H1 (cell line): ENCODE measurements around the gene PEX14. TPM values are rescaled to one million over a fixed set of nuclear protein-coding genes. Genes with fewer than 3 reads are reported as not detected.

ENCODE experiments used
- CTCF ChIA-PET: fragments of 300-600 bp; sonication (Branson Sonifier 250); formaldehyde crosslinking; loops from one replicate; lab custom pipeline; 2021; ENCODE audit not compliant: partially characterized antibody; lab: Charles Lee
- POLR2A ChIA-PET: fragments of 300-600 bp; sonication (Branson Sonifier 250); formaldehyde crosslinking; loops from one replicate; lab custom pipeline; 2021; ENCODE audit warnings: inconsistent platforms; ENCODE audit not compliant: partially characterized antibody; lab: Charles Lee
- DNase-seq, 2 experiments: peaks; one replicate each; pipeline versions ENCODE4 v3.0.0 to v3.0.0-alpha.2; 2010 to 2022; ENCODE audit warnings: low spot score in 2 of 2, low read depth in 1 of 2, mixed read lengths in 1 of 2
- FAIRE-seq: peaks from 2 replicates; lab custom pipeline; 2011; peaks lifted over from hg19 to GRCh38; lab: Jason Lieb, UNC
- H2AFZ ChIP-seq: 2 replicates; pipeline ENCODE4 v1.8.1; 2012; ENCODE audit warnings: low read length, inconsistent platforms
- H2AK5ac ChIP-seq: 2 replicates; pipeline ENCODE4 v1.6.1; 2013; ENCODE audit warnings: low read depth, low read length
- H2BK120ac ChIP-seq: replicated peaks from 2 replicates; pipeline ENCODE3; 2013; ENCODE audit warnings: low read depth, low read length, inconsistent platforms
- H2BK12ac ChIP-seq: 2 replicates; pipeline ENCODE4 v1.6.1; 2013; ENCODE audit warnings: low read depth, low read length
- H2BK15ac ChIP-seq: 2 replicates; pipeline ENCODE4 v1.6.1; 2013; ENCODE audit warnings: low read length
- H2BK20ac ChIP-seq: 2 replicates; pipeline ENCODE4 v1.6.1; 2013; ENCODE audit warnings: low read length
- H2BK5ac ChIP-seq: 2 replicates; pipeline ENCODE4 v1.6.1; 2013; ENCODE audit warnings: low read depth, low read length
- H3K14ac ChIP-seq: 2 replicates; pipeline ENCODE4 v1.6.1; 2013; ENCODE audit warnings: inconsistent platforms; ENCODE audit not compliant: insufficient read length
- H3K18ac ChIP-seq: 2 replicates; pipeline ENCODE4 v1.6.1; 2013; ENCODE audit warnings: low read length; ENCODE audit errors: extremely low read depth
- H3K23ac ChIP-seq: 2 replicates; pipeline ENCODE4 v1.6.1; 2013; ENCODE audit warnings: inconsistent platforms; ENCODE audit not compliant: insufficient read length
- H3K23me2 ChIP-seq: 2 replicates; pipeline ENCODE4 v1.6.1; 2013; ENCODE audit warnings: low read depth, low read length
- H3K27ac ChIP-seq: 2 replicates; pipeline ENCODE4 v1.6.1; 2011; ENCODE audit warnings: low read depth, low read length, inconsistent platforms
- H3K27me3 ChIP-seq, 4 experiments: replicated peaks in 1 of 4; 1 replicate in 1 of 4; 2 replicates in 3 of 4; pipeline versions ENCODE4 v1.6.1 to v1.8.1; 2011 to 2013; ENCODE audit warnings: low read length in 3 of 4, mild to moderate bottlenecking in 3 of 4, inconsistent platforms in 2 of 4, mixed read lengths in 2 of 4, moderate library complexity in 1 of 4; ENCODE audit not compliant: control insufficient read depth in 3 of 4, insufficient read depth in 3 of 4; ENCODE audit errors: extremely low read depth in 1 of 4
- H3K36me3 ChIP-seq, 4 experiments: 2 replicates each; pipeline versions ENCODE4 v1.6.1 to v1.8.1; 2011 to 2013; ENCODE audit warnings: mild to moderate bottlenecking in 4 of 4, low read length in 3 of 4, moderate library complexity in 2 of 4, control low read depth in 1 of 4, inconsistent platforms in 1 of 4; ENCODE audit not compliant: insufficient read depth in 4 of 4, control insufficient read depth in 2 of 4
- H3K4ac ChIP-seq: replicated peaks from 2 replicates; pipeline ENCODE3; 2013; ENCODE audit warnings: low read length, low read depth, mixed read lengths, inconsistent platforms; ENCODE audit not compliant: insufficient read length
- H3K4me1 ChIP-seq, 4 experiments: replicated peaks in 1 of 4; 1 replicate in 1 of 4; 2 replicates in 3 of 4; pipeline versions ENCODE4 v1.6.1 to v1.8.1; 2011 to 2013; ENCODE audit warnings: low read length in 3 of 4, inconsistent platforms in 2 of 4, mixed read lengths in 1 of 4; ENCODE audit not compliant: insufficient read depth in 4 of 4, control insufficient read depth in 3 of 4
- H3K4me2 ChIP-seq, 2 experiments: 2 replicates each; pipeline versions ENCODE4 v1.6.1 to v1.8.1; 2011 to 2013; ENCODE audit warnings: low read depth in 2 of 2, low read length in 2 of 2, control low read depth in 1 of 2, inconsistent platforms in 1 of 2, mild to moderate bottlenecking in 1 of 2; ENCODE audit not compliant: insufficient read depth in 1 of 2
- H3K4me3 ChIP-seq, 4 experiments: fragments of 200-600, 300-600 bp in 1 of 4; sonication (generic), shearing (Covaris generic), sonication (Bioruptor Twin) in 1 of 4; 2 replicates each; pipeline versions ENCODE4 v1.5.1 to v1.8.1; 2011 to 2016; ENCODE audit warnings: low read length in 4 of 4, low read depth in 3 of 4, control low read depth in 2 of 4, inconsistent platforms in 2 of 4, mild to moderate bottlenecking in 2 of 4, mixed read lengths in 1 of 4, moderate library complexity in 1 of 4; ENCODE audit not compliant: insufficient read depth in 2 of 4; ENCODE audit errors: extremely low read depth in 1 of 4
- H3K56ac ChIP-seq: replicated peaks from 2 replicates; pipeline ENCODE3; 2013; ENCODE audit warnings: low read depth, mild to moderate bottlenecking, mixed read lengths, low read length, inconsistent platforms; ENCODE audit not compliant: insufficient read length
- H3K79me1 ChIP-seq: 2 replicates; pipeline ENCODE4 v1.6.1; 2013; ENCODE audit warnings: low read depth, low read length, control low read depth
- H3K79me2 ChIP-seq, 2 experiments: 2 replicates each; pipeline versions ENCODE4 v1.6.1 to v1.8.1; 2012 to 2013; ENCODE audit warnings: low read length in 2 of 2, mild to moderate bottlenecking in 2 of 2, inconsistent platforms in 1 of 2; ENCODE audit not compliant: insufficient read depth in 2 of 2, control insufficient read depth in 1 of 2
- H3K9ac ChIP-seq, 4 experiments: replicated peaks in 1 of 4; 1 replicate in 1 of 4; 2 replicates in 3 of 4; pipeline versions ENCODE4 v1.6.1 to v1.8.1; 2011 to 2013; ENCODE audit warnings: low read depth in 3 of 4, low read length in 3 of 4, control low read depth in 2 of 4, mild to moderate bottlenecking in 2 of 4, moderate library complexity in 2 of 4, inconsistent platforms in 1 of 4; ENCODE audit errors: extremely low read depth in 1 of 4
- H3K9me3 ChIP-seq, 2 experiments: 2 replicates each; pipeline versions ENCODE4 v1.6.1 to v1.8.1; 2012 to 2013; ENCODE audit warnings: mild to moderate bottlenecking in 2 of 2, moderate library complexity in 2 of 2, control low read depth in 1 of 2, inconsistent platforms in 1 of 2, low read depth in 1 of 2, low read length in 1 of 2, mixed read lengths in 1 of 2; ENCODE audit not compliant: insufficient read depth in 2 of 2
- H4K20me1 ChIP-seq, 2 experiments: replicated peaks in 1 of 2; 2 replicates each; pipeline versions ENCODE3 to v1.8.1; 2011 to 2013; ENCODE audit warnings: inconsistent platforms in 2 of 2, low read length in 2 of 2, mild to moderate bottlenecking in 1 of 2; ENCODE audit not compliant: insufficient read depth in 2 of 2, control insufficient read depth in 1 of 2
- H4K5ac ChIP-seq: 2 replicates; pipeline ENCODE4 v1.6.1; 2013; ENCODE audit warnings: low read length, low read depth, mixed read lengths, inconsistent platforms; ENCODE audit not compliant: insufficient read length
- H4K8ac ChIP-seq: 2 replicates; pipeline ENCODE4 v1.8.0; 2013; ENCODE audit warnings: mild to moderate bottlenecking, moderate library complexity, low read length, inconsistent platforms; ENCODE audit not compliant: insufficient read depth; ENCODE audit errors: extremely low read depth
- H4K91ac ChIP-seq: replicated peaks from 2 replicates; pipeline ENCODE3; 2013; ENCODE audit warnings: low read length, mixed read lengths, inconsistent platforms; ENCODE audit not compliant: insufficient read length
- BACH1 ChIP-seq: IDR thresholded peaks from 2 replicates; pipeline ENCODE4 v1.6.1; 2012; ENCODE audit warnings: low read length, improper control_type of control experiment
- BRCA1 ChIP-seq: IDR thresholded peaks from 2 replicates; pipeline ENCODE4 v1.6.1; 2012; ENCODE audit warnings: low read depth, low read length, improper control_type of control experiment
- CTCF ChIP-seq, 3 experiments: IDR thresholded peaks; 1 replicate in 2 of 3; 2 replicates in 1 of 3; pipeline versions ENCODE4 v1.5.1 to v1.6.1; 2011; ENCODE audit warnings: low read length in 3 of 3, mild to moderate bottlenecking in 3 of 3, inconsistent platforms in 2 of 3, low read depth in 1 of 3, moderate library complexity in 1 of 3; ENCODE audit not compliant: insufficient read depth in 1 of 3; ENCODE audit errors: control extremely low read depth in 1 of 3
- EP300 ChIP-seq, 2 experiments: IDR thresholded peaks; 1 replicate in 1 of 2; 2 replicates in 1 of 2; pipeline ENCODE4 v1.6.1; 2011 to 2012; ENCODE audit warnings: low read depth in 2 of 2, low read length in 2 of 2, mild to moderate bottlenecking in 2 of 2, borderline replicate concordance in 1 of 2, inconsistent platforms in 1 of 2, moderate library complexity in 1 of 2
- HDAC6 ChIP-seq: IDR thresholded peaks from one replicate; pipeline ENCODE4 v1.7.1; 2012; ENCODE audit warnings: low read depth, mild to moderate bottlenecking, inconsistent platforms, low read length, moderate library complexity
- JUND ChIP-seq: IDR thresholded peaks from 2 replicates; pipeline ENCODE4 v1.6.1; 2011; ENCODE audit warnings: mild to moderate bottlenecking, improper control_type of control experiment, low read length
- PHF8 ChIP-seq: fragments of 200-600 bp; sonication (generic); conservative IDR thresholded peaks from 2 replicates; pipeline ENCODE4 v1.7.1; 2012; ENCODE audit warnings: low read depth, mild to moderate bottlenecking, inconsistent platforms, low read length, moderate library complexity
- RBBP5 ChIP-seq: IDR thresholded peaks from 2 replicates; pipeline ENCODE4 v1.7.1; 2012; ENCODE audit warnings: low read depth, mild to moderate bottlenecking, inconsistent platforms, low read length, moderate library complexity, borderline replicate concordance
- RNF2 ChIP-seq: fragments of 200-900, 300-1000 bp; sonication (generic); IDR thresholded peaks from 2 replicates; pipeline ENCODE4 v1.7.1; 2016; ENCODE audit warnings: borderline replicate concordance, low read depth, mild to moderate bottlenecking, antibody characterized with exemption, low read length; ENCODE audit not compliant: poor library complexity, severe bottlenecking; ENCODE audit errors: missing control alignments
- SIN3A ChIP-seq, 2 experiments: IDR thresholded peaks in 1 of 2; conservative IDR thresholded peaks in 1 of 2; 2 replicates each; pipeline ENCODE4 v1.6.1; 2011 to 2012; ENCODE audit warnings: low read length in 2 of 2, improper control_type of control experiment in 1 of 2, low read depth in 1 of 2, mild to moderate bottlenecking in 1 of 2
- TEAD4 ChIP-seq: IDR thresholded peaks from 2 replicates; pipeline ENCODE4 v1.6.1; 2012; ENCODE audit warnings: low read depth, low read length, inconsistent platforms, mixed read lengths
- WGBS, 2 experiments: shearing (Covaris generic) in 1 of 2; methylation state at CpG; one replicate each; pipeline versions ENCODE4 v1.1.6 to v1.1.7; 2013 to 2015; ENCODE audit warnings: low lambda C conversion rate in 2 of 2, mixed read lengths in 2 of 2, inconsistent platforms in 1 of 2, low coverage in 1 of 2, missing lambda C conversion rate in 1 of 2; ENCODE audit not compliant: insufficient replicate concordance in 2 of 2, insufficient coverage in 1 of 2, insufficient read length in 1 of 2; ENCODE audit errors: extremely low coverage in 1 of 2, missing lambda C conversion rate in 1 of 2; 5-methylcytosine and 5-hydroxymethylcytosine counted together
- polyA plus RNA-seq, 7 experiments: library from polyadenylated mRNA; depleted of rRNA in 3 of 7; stranded (reverse) in 5 of 7; unstranded in 2 of 7; fragments of >200 nt in 5 of 7; fragments of 200-250 nt in 2 of 7; gene quantifications; 1 replicate in 5 of 7; 2 replicates in 1 of 7; 4 replicates in 1 of 7; pipeline versions ENCODE4 v1.2.1 to v1.2.3, GENCODE V29; 2011 to 2013; ENCODE audit warnings: missing spikeins in 2 of 7, mixed read lengths in 2 of 7
- total RNA-seq: library from RNA; stranded (reverse); fragmentation: NEBNext Ultra II Directional; extraction: Animal tissue kit (Norgen Biotek cat#: 25700); gene quantifications from 2 replicates; pipeline ENCODE4 v1.2.1, GENCODE V29; 2021

PEX14 gene
- total and polyA plus RNA-seq, 2 of the 8 experiments (the other 6 are each of a cell fraction or from before 2014, with no cell fraction given), result 13.0 to 19.8 TPM

DNA sequence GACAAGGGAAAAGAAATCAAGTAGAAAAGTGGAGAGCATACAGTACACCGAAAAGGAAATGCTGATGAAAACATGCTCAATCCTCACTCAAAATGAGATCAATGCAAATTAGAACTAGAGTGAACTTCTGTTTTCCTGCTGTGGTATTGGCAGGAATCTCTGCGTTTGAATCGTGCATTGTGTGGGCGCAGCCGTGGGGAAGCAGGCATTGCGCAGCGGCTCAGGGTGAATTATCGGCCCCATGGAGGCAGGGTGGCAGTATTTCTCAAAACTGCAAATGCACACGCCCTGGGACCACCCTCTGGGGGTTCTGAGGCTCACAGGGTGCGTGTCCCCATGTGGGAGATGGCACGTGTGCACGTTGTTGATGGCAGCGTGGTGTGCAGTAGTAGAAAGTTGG is 140.6 kb downstream of the PEX14 start:
- H2AK5ac ChIP-seq, result no peak overlapping the region
- H2BK12ac ChIP-seq, result no peak overlapping the region
- H3K4me2 ChIP-seq, result no peak overlapping the region
- ChIA-PET POLR2A (no interaction called here), CTCF (interaction anchor here (0.6 to 2.5 kb wide), 4 partner anchors 11 to 294 kb away, joined by 3 to 8 read pairs (median 3); no protein-coding TSS in a partner anchor)
- peaks cover 9% of the 10 kb centered on the region for H3K79me1 ChIP-seq
- no peak overlapping the region for H2BK15ac ChIP-seq
- H3K27me3 ChIP-seq, result no peaks in the 10 kb centered on the region
- 91% methylated on average over 11 of the region's 13 CpGs; no CpG with 5 or more reads in 1 of the 2 experiments for WGBS, 2 experiments
- peak overlapping the region; percentile 66 for H3K4ac ChIP-seq
- no peak overlapping the region for H3K18ac ChIP-seq
- no peaks in the 10 kb centered on the region for H3K79me2 ChIP-seq
- H2AFZ ChIP-seq, result no peak overlapping the region
- H3K27ac ChIP-seq, result no peak overlapping the region
- no peaks in the 10 kb centered on the region for H4K20me1 ChIP-seq
- H4K91ac ChIP-seq, result no peak overlapping the region
- H2BK20ac ChIP-seq, result no peak overlapping the region
- H3K14ac ChIP-seq, result no peak overlapping the region
- no peak overlapping the region for H3K9ac ChIP-seq
- no peaks in the 10 kb centered on the region for H3K36me3 ChIP-seq
- H3K23me2 ChIP-seq, result no peaks in the 10 kb centered on the region
- DNase-seq, result no peak
- no peak overlapping the region for H3K23ac ChIP-seq
- no peak overlapping the region; the same call in 1 of the 2 replicates for H4K8ac ChIP-seq
- H3K9me3 ChIP-seq, result no peaks in the 10 kb centered on the region
- no peak overlapping the region for H2BK5ac ChIP-seq
- FAIRE-seq, result no peak
- no peak overlapping the region for H4K5ac ChIP-seq
- no peak overlapping the region for H3K4me3 ChIP-seq
- H2BK120ac ChIP-seq, result no peak overlapping the region
- H3K4me1 ChIP-seq, result peaks cover 0 to 11% (median 3%) of the 10 kb centered on the region in 4 experiments; a peak in 3 of 7 replicates
- H3K56ac ChIP-seq, result no peak overlapping the region
- no peak for TF ChIP-seq RBBP5
- no peak for TF ChIP-seq EP300 (IDR thresholded peaks at IDR 0.05; ENCODE audit: borderline replicate concordance in 1 of 2, low read depth in 2 of 2, low read length in 2 of 2)
- no peak for TF ChIP-seq RNF2
- no peak for TF ChIP-seq PHF8
- no peak for TF ChIP-seq SIN3A (conservative IDR thresholded peaks at IDR 0.05 in 1 of 2, IDR thresholded peaks at IDR 0.05 in 1 of 2; ENCODE audit: low read depth in 1 of 2, low read length in 2 of 2)
- no peak for TF ChIP-seq CTCF (IDR thresholded peaks at IDR 0.05; ENCODE audit: control extremely low read depth in 1 of 3, insufficient read depth in 1 of 3, low read depth in 1 of 3, low read length in 3 of 3)
- no peak for TF ChIP-seq TEAD4
- no peak for TF ChIP-seq BACH1
- TF ChIP-seq HDAC6, result no peak
- no peak for TF ChIP-seq JUND
- no peak for TF ChIP-seq BRCA1
